GM20431 (cell line): ENCODE data around the gene XIRP1.

ENCODE experiments used
- in situ Hi-C: fragments of 300-500 bp; cut with MseI, MboI; formaldehyde crosslinking; loops from one replicate; pipeline ENCODE4 v1.15.0; 2020; ENCODE audit warnings: low sequenced_read_pairs; ENCODE audit not compliant: unreplicated experiment

The XIRP1 gene

GRCh38 chr3:39211332-39212130 is 19.1 kb upstream of the XIRP1 start:
- in situ Hi-C loops = loop anchor here (10.0 kb wide), 1 partner anchor 73 kb away; the partner anchor contains the start of gene CX3CR1

- in situ Hi-C loops = loop anchor here (10.0 kb wide), 1 partner anchor 75 kb away; the partner anchor contains the start of gene CX3CR1
These were observed 17.7 kb upstream of the XIRP1 start for GRCh38 chr3:39210078-39210477.

- in situ Hi-C loops = no loop called here
These were observed 17.1 kb upstream of the XIRP1 start for GRCh38 chr3:39209329-39209970.

GRCh38 chr3:39208463-39209055 is 16.2 kb upstream of the XIRP1 start:
- in situ Hi-C loops = no loop called here

GRCh38 chr3:39207361-39208186 is 15.2 kb upstream of the XIRP1 start:
- in situ Hi-C loops = no loop called here

- in situ Hi-C loops = no loop called here
These were observed 13.6 kb upstream of the XIRP1 start for GRCh38 chr3:39205919-39206516.

GRCh38 chr3:39205131-39205530 is 12.7 kb upstream of the XIRP1 start:
- in situ Hi-C loops = no loop called here

GRCh38 chr3:39203860-39204259 is 11.5 kb upstream of the XIRP1 start:
- in situ Hi-C loops = no loop called here

- in situ Hi-C loops = no loop called here
These were observed 11.0 kb upstream of the XIRP1 start for GRCh38 chr3:39203402-39203801.

- in situ Hi-C loops = no loop called here
These were observed 9.7 kb upstream of the XIRP1 start for GRCh38 chr3:39202094-39202493.

GRCh38 chr3:39196671-39197356 is 4.4 kb upstream of the XIRP1 start:
- in situ Hi-C loops = no loop called here

- in situ Hi-C loops = no loop called here
These were observed 3.6 kb upstream of the XIRP1 start for GRCh38 chr3:39196034-39196433.

GRCh38 chr3:39193391-39193790 is 996 bp upstream of the XIRP1 start:
- in situ Hi-C loops = no loop called here

- in situ Hi-C loops = no loop called here
These were observed 622 bp downstream of the XIRP1 start for GRCh38 chr3:39191773-39192172.

GRCh38 chr3:39191111-39191510 is 1.3 kb downstream of the XIRP1 start:
- in situ Hi-C loops = no loop called here

GRCh38 chr3:39190281-39191025 is 1.9 kb downstream of the XIRP1 start:
- in situ Hi-C loops = no loop called here

GRCh38 chr3:39189959-39190269 is 2.5 kb downstream of the XIRP1 start:
- in situ Hi-C loops = loop anchor here (10.0 kb wide), 2 partner anchors 95 to 185 kb away; partner anchors contain the start of gene CX3CR1

- in situ Hi-C loops = loop anchor here (10.0 kb wide), 2 partner anchors 95 to 185 kb away; partner anchors contain the start of gene CX3CR1
These were observed 3.0 kb downstream of the XIRP1 start for GRCh38 chr3:39189150-39189958.
